ENCODE measurements around the gene LGR6. TPM values are rescaled to one million over a fixed set of nuclear protein-coding genes. Genes with fewer than 3 reads are reported as not detected.

LGR6 gene
- total and polyA plus RNA-seq, 8 donors, result 0.15 to 3.5 (median 0.58) TPM; not detected in 4

DNA sequence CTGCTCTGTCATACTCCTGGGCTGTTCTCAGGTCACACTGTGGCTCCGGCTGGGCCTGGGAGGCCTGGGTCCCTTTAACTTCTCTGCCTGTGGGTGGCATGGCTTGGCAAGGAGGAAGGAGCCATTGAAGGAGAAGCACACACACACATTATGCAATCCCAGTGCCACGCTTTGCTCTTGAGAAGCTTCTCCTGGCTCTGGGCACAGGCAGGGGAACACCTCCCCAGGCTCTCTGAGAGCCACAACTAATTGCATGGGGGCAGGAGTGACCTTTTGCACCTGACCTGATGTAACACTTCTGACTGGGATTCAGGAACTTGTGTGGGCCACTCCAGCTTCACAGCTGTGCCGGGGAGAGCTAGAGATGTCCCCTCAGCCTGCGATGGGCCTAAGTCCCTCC lies 23.1 kb downstream of the LGR6 start:
- Histone ChIP-seq H3K9me3 (no peaks in the 10 kb centered on the region), H3K36me3 (no peaks in the 10 kb centered on the region), H3K4me3 (no peak overlapping the region), H3K27ac (no peak overlapping the region), H3K27me3 (peaks cover 0 to 82% (median 41%) of the 10 kb centered on the region in 3 donors), H3K4me1 (peaks cover 7 to 13% (median 11%) of the 10 kb centered on the region in 4 donors)
- 63 to 88% (median 68%) methylated on average over 2 to 4 of the region's 4 CpGs for WGBS, 5 donors
- intact Hi-C loops (cut with DNase I; ENCODE audit: low total_unique reads), result no loop called here
- TF ChIP-seq CTCF (IDR thresholded peaks at IDR 0.05), result no peak
- no peak for TF ChIP-seq POLR2AphosphoS5 (IDR thresholded peaks at IDR 0.05)
- TF ChIP-seq POLR2A (IDR thresholded peaks at IDR 0.05), result no peak
- no peak for TF ChIP-seq EP300 (IDR thresholded peaks at IDR 0.05)
- no peak for DNase-seq

GRCh38 chr1:202217516-202217915 lies 23.9 kb downstream of the LGR6 start:
- H3K27me3 ChIP-seq, result peaks cover 0 to 79% (median 41%) of the 10 kb centered on the region in 3 donors
- peaks cover 7 to 13% (median 11%) of the 10 kb centered on the region in 4 donors for H3K4me1 ChIP-seq
- 71 to 85% (median 75%) methylated on average over 3 of the region's 3 CpGs for WGBS, 5 donors
- H3K4me3 ChIP-seq, result no peak overlapping the region
- no peak for DNase-seq
- intact Hi-C loops (cut with DNase I; ENCODE audit: low total_unique reads), result no loop called here
- H3K36me3 ChIP-seq, result no peaks in the 10 kb centered on the region
- no peaks in the 10 kb centered on the region for H3K9me3 ChIP-seq
- H3K27ac ChIP-seq, result no peak overlapping the region
- TF ChIP-seq POLR2A (IDR thresholded peaks at IDR 0.05), result no peak
- no peak for TF ChIP-seq POLR2AphosphoS5 (IDR thresholded peaks at IDR 0.05)
- TF ChIP-seq EP300 (IDR thresholded peaks at IDR 0.05), result no peak
- no peak for TF ChIP-seq CTCF (IDR thresholded peaks at IDR 0.05)

GRCh38 chr1:202217951-202218350 lies 24.4 kb downstream of the LGR6 start:
- intact Hi-C loops (cut with DNase I; ENCODE audit: low total_unique reads), result no loop called here
- peaks cover 0 to 75% (median 37%) of the 10 kb centered on the region in 3 donors for H3K27me3 ChIP-seq
- H3K9me3 ChIP-seq, result no peaks in the 10 kb centered on the region
- no peaks in the 10 kb centered on the region for H3K36me3 ChIP-seq
- peaks cover 7 to 13% (median 11%) of the 10 kb centered on the region in 4 donors for H3K4me1 ChIP-seq
- H3K27ac ChIP-seq, result no peak overlapping the region
- no peak for TF ChIP-seq POLR2A (IDR thresholded peaks at IDR 0.05)
- no peak for TF ChIP-seq EP300 (IDR thresholded peaks at IDR 0.05)
- no peak for TF ChIP-seq CTCF (IDR thresholded peaks at IDR 0.05)
- TF ChIP-seq POLR2AphosphoS5 (IDR thresholded peaks at IDR 0.05), result no peak
- no peak for DNase-seq
- WGBS, 5 donors, result 86 to 100% (median 95%) methylated on average over 1 of the region's 1 CpG
- no peak overlapping the region for H3K4me3 ChIP-seq

DNA sequence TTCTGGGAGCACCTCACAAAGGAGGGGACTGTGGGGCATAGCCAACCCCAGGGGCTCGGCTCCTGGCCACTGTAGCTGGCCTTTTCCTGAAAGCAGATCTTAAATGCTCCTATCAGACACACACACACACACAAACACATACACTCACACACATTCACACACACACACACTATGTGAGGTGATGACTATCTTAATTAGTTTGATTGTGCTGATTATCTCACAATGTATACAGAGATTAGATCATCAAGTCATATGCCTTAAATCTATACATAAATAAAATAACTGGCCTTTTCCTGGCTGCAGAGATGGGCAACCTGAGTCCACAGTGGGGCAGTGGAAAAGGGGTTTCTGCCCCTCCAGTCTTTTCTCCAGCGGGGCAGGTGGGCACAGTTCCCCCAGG lies 27.1 kb downstream of the LGR6 start:
- H3K36me3 ChIP-seq, result no peaks in the 10 kb centered on the region
- no peak overlapping the region for H3K4me3 ChIP-seq
- TF ChIP-seq EP300 (IDR thresholded peaks at IDR 0.05) (no peak), POLR2AphosphoS5 (IDR thresholded peaks at IDR 0.05) (no peak), CTCF (IDR thresholded peaks at IDR 0.05) (no peak), POLR2A (IDR thresholded peaks at IDR 0.05) (no peak)
- intact Hi-C loops (cut with DNase I; ENCODE audit: low total_unique reads), result no loop called here
- 72 to 91% (median 77%) methylated on average over 1 to 2 of the region's 2 CpGs for WGBS, 5 donors
- no peak for DNase-seq
- H3K27ac ChIP-seq, result no peak overlapping the region
- H3K9me3 ChIP-seq, result no peaks in the 10 kb centered on the region
- peaks cover 0 to 4% (median 0%) of the 10 kb centered on the region in 4 donors for H3K4me1 ChIP-seq
- peaks cover 0 to 47% (median 10%) of the 10 kb centered on the region in 3 donors for H3K27me3 ChIP-seq
